Endothelial cell of umbilical vein (primary cell): ENCODE data around the gene RCOR2. TPM values are rescaled to one million over a fixed set of nuclear protein-coding genes. Genes with fewer than 3 reads are reported as not detected.

Experiments
- BruUV-seq: library from RNA; stranded (reverse); fragments of 400-500 nt; replicated peaks from 2 replicates; lab custom pipeline; 2021; lab: Mats Ljungman, UMichigan
- CTCF ChIA-PET: fragments of 300-600, 350-600 bp; sonication (Branson Sonifier 250); formaldehyde crosslinking; loops from one replicate; lab custom pipeline; 2021; ENCODE audit warnings: antibody characterized with exemption, inconsistent platforms; lab: Charles Lee
- POLR2A ChIA-PET: fragments of 300-600, 350-600 bp; sonication (Branson Sonifier 250); formaldehyde crosslinking; loops from one replicate; lab custom pipeline; 2021; ENCODE audit warnings: antibody characterized with exemption, inconsistent platforms; lab: Charles Lee
- DNase-seq: peaks from one replicate; pipeline ENCODE4 v3.0.0-alpha.2; 2011; ENCODE audit warnings: low read depth, low spot score
- FAIRE-seq: peaks from 2 replicates; lab custom pipeline; 2011; peaks lifted over from hg19 to GRCh38; lab: Jason Lieb, UNC
- H2AFZ ChIP-seq: 2 replicates; pipeline ENCODE4 v1.6.0; 2012; ENCODE audit warnings: low read depth, low read length, control low read depth, inconsistent platforms
- H3K27ac ChIP-seq: 2 replicates; pipeline ENCODE4 v1.5.1; 2011; ENCODE audit warnings: low read depth, mild to moderate bottlenecking, control low read depth, low read length, moderate library complexity; ENCODE audit not compliant: insufficient read depth
- H3K27me3 ChIP-seq, 2 experiments: 2 replicates each; pipeline versions ENCODE4 v1.6.0 to v1.6.1; 2011; ENCODE audit warnings: low read length in 2 of 2, mixed read lengths in 1 of 2; ENCODE audit not compliant: control insufficient read depth in 2 of 2, insufficient read depth in 2 of 2
- H3K36me3 ChIP-seq, 2 experiments: 2 replicates in 1 of 2; 3 replicates in 1 of 2; pipeline ENCODE4 v1.5.1; 2011; ENCODE audit warnings: low read length in 2 of 2, mild to moderate bottlenecking in 1 of 2, moderate library complexity in 1 of 2; ENCODE audit not compliant: control insufficient read depth in 2 of 2, insufficient read depth in 2 of 2; ENCODE audit errors: extremely low read depth in 1 of 2
- H3K4me1 ChIP-seq: 3 replicates; pipeline ENCODE4 v1.5.1; 2011; ENCODE audit warnings: mild to moderate bottlenecking, low read length; ENCODE audit not compliant: control insufficient read depth, insufficient read depth; ENCODE audit errors: extremely low read depth
- H3K4me2 ChIP-seq: 2 replicates; pipeline ENCODE4 v1.6.1; 2011; ENCODE audit warnings: low read length, control low read depth, mixed read lengths; ENCODE audit not compliant: insufficient read depth
- H3K4me3 ChIP-seq, 3 experiments: fragments of 200-600 bp in 1 of 3; sonication (generic), shearing (Covaris generic) in 1 of 3; replicated peaks in 1 of 3; 2 replicates each; pipeline ENCODE4 v1.5.1; 2011 to 2016; ENCODE audit warnings: control low read depth in 3 of 3, low read length in 3 of 3, mild to moderate bottlenecking in 2 of 3, inconsistent platforms in 1 of 3, low read depth in 1 of 3, moderate library complexity in 1 of 3; ENCODE audit not compliant: insufficient read depth in 1 of 3
- H3K79me2 ChIP-seq: 2 replicates; pipeline ENCODE4 v1.6.0; 2012; ENCODE audit warnings: low read length, inconsistent platforms; ENCODE audit not compliant: control insufficient read depth, insufficient read depth
- H3K9ac ChIP-seq: replicated peaks from 2 replicates; pipeline ENCODE3; 2011; ENCODE audit warnings: low read length, control low read depth; ENCODE audit not compliant: insufficient read depth; ENCODE audit errors: extremely low read depth
- H3K9me1 ChIP-seq: replicated peaks from 3 replicates; pipeline ENCODE4 v1.6.0; 2011; ENCODE audit warnings: mild to moderate bottlenecking, low read length; ENCODE audit not compliant: control insufficient read depth, insufficient read depth; ENCODE audit errors: extremely low read depth
- H3K9me3 ChIP-seq: replicated peaks from 2 replicates; pipeline ENCODE4 v1.5.1; 2012; ENCODE audit warnings: low read length, inconsistent platforms; ENCODE audit not compliant: control insufficient read depth, insufficient read depth
- H4K20me1 ChIP-seq: replicated peaks from 2 replicates; pipeline ENCODE3; 2011; ENCODE audit warnings: mild to moderate bottlenecking, low read length; ENCODE audit not compliant: control insufficient read depth, insufficient read depth; ENCODE audit errors: extremely low read depth
- CTCF ChIP-seq, 2 donors: IDR thresholded peaks; 1 replicate in 1 of 2; 2 replicates in 1 of 2; pipeline ENCODE4 v1.5.1; 2011; ENCODE audit warnings: low read length in 2 of 2, mild to moderate bottlenecking in 2 of 2, moderate library complexity in 2 of 2, control low read depth in 1 of 2, inconsistent platforms in 1 of 2, low read depth in 1 of 2; ENCODE audit not compliant: insufficient read depth in 1 of 2; ENCODE audit errors: extremely low read depth in 1 of 2
- FOS ChIP-seq: IDR thresholded peaks from 2 replicates; pipeline ENCODE4 v1.6.1; 2011; ENCODE audit warnings: mild to moderate bottlenecking, low read length, moderate library complexity, borderline replicate concordance; ENCODE audit not compliant: insufficient read depth
- POLR2A ChIP-seq: IDR thresholded peaks from 2 replicates; pipeline ENCODE4 v1.6.1; 2012; ENCODE audit warnings: low read depth, mild to moderate bottlenecking, control low read depth, low read length
- POLR2AphosphoS5 ChIP-seq: IDR thresholded peaks from 2 replicates; pipeline ENCODE4 v1.6.1; 2012; ENCODE audit warnings: low read depth, mild to moderate bottlenecking, control low read depth, low read length, moderate library complexity; ENCODE audit not compliant: insufficient read depth
- dilution Hi-C: fragments of 300-500 bp; cut with MboI; formaldehyde crosslinking; loops from one replicate; pipeline ENCODE4 v1.15.0; 2019; ENCODE audit warnings: low sequenced_read_pairs; ENCODE audit not compliant: extremely low pct_ligation_motif_present
- intact Hi-C: fragments of 100-400 bp; cut with micrococcal nuclease; formaldehyde crosslinking; loops from one replicate; pipeline ENCODE4 v1.10.0; 2022
- polyA plus RNA-seq, 4 experiments: library from polyadenylated mRNA; depleted of rRNA in 3 of 4; stranded (reverse) in 3 of 4; unstranded in 1 of 4; fragments of >200 nt; gene quantifications; 2 replicates each; pipeline versions ENCODE4 v1.2.1 to v1.2.3, GENCODE V29; 2011 to 2012; ENCODE audit warnings: missing spikeins in 1 of 4
- total RNA-seq: library from RNA; stranded (reverse); gene quantifications from 2 replicates; pipeline ENCODE4 v1.2.3, GENCODE V29; 2021

RCOR2 gene
- total and polyA plus RNA-seq, 2 donors (not counting 3 experiments of a cell fraction or from before 2014, with no cell fraction given), result 0.13 to 0.63 TPM

GRCh38 chr11:63871962-63872799 lies 44.8 kb downstream of the RCOR2 start:
- no peaks in the 10 kb centered on the region for H3K36me3 ChIP-seq
- peaks cover 72% of the 10 kb centered on the region for H3K79me2 ChIP-seq
- ChIA-PET CTCF (interaction anchor here (0.6 to 2.2 kb wide), 17 partner anchors 10 to 104 kb away, joined by 3 to 52 read pairs (median 4); partner anchors contain the start of genes MARK2 and ZFTA), POLR2A (no interaction called here)
- intact Hi-C loops (loop anchor here (1.0 kb wide), 1 partner anchor 34 kb away; no protein-coding TSS in a partner anchor), dilution Hi-C loops (no loop called here)
- H3K4me2 ChIP-seq, result no peak overlapping the region
- H3K9me3 ChIP-seq, result no peaks in the 10 kb centered on the region
- no peaks in the 10 kb centered on the region for H4K20me1 ChIP-seq
- H3K4me3 ChIP-seq, result no peak overlapping the region
- TF ChIP-seq CTCF (IDR thresholded peaks at IDR 0.05; ENCODE audit: extremely low read depth in 1 of 2, insufficient read depth in 1 of 2, low read depth in 1 of 2, low read length in 2 of 2) (peak; percentile 25 to 31), FOS (peak; percentile 70), POLR2AphosphoS5 (peak; percentile 30), POLR2A (no peak)
- FAIRE-seq (peak; percentile 97), DNase-seq (peak; percentile 81)
- H3K27ac ChIP-seq, result no peak overlapping the region
- H2AFZ ChIP-seq, result no peak overlapping the region
- no peaks in the 10 kb centered on the region for H3K9me1 ChIP-seq
- BruUV-seq, result no TSS peak
- peaks cover 17% of the 10 kb centered on the region for H3K4me1 ChIP-seq
- H3K27me3 ChIP-seq, result no peaks in the 10 kb centered on the region
- H3K9ac ChIP-seq, result no peak overlapping the region
